H9 (cell line): ENCODE data around the gene TMEM269. TPM values are rescaled to one million over a fixed set of nuclear protein-coding genes. Genes with fewer than 3 reads are reported as not detected.

Experiments
- DNase-seq: peaks from one replicate; pipeline ENCODE4 v3.0.0-alpha.2; 2017
- H2AFZ ChIP-seq: one replicate; pipeline ENCODE4 v1.6.1; 2013; ENCODE audit warnings: mild to moderate bottlenecking, low read length, control low read depth, moderate library complexity
- H2AK5ac ChIP-seq: 2 replicates; pipeline ENCODE4 v1.6.1; 2013; ENCODE audit warnings: low read length, control low read depth, mixed read lengths; ENCODE audit not compliant: insufficient read length
- H2BK120ac ChIP-seq: one replicate; pipeline ENCODE4 v1.6.1; 2013; ENCODE audit warnings: low read depth, mild to moderate bottlenecking, low read length, control low read depth, inconsistent platforms; ENCODE audit not compliant: poor library complexity, severe bottlenecking
- H2BK12ac ChIP-seq: 2 replicates; pipeline ENCODE4 v1.6.1; 2013; ENCODE audit warnings: low read length, control low read depth, mixed read lengths, low read depth; ENCODE audit not compliant: insufficient read length
- H2BK15ac ChIP-seq: 2 replicates; pipeline ENCODE4 v1.6.1; 2013; ENCODE audit warnings: low read depth, low read length, control low read depth
- H2BK20ac ChIP-seq: one replicate; pipeline ENCODE4 v1.6.1; 2013; ENCODE audit warnings: low read depth, mild to moderate bottlenecking, low read length, control low read depth, inconsistent platforms; ENCODE audit not compliant: poor library complexity, severe bottlenecking
- H2BK5ac ChIP-seq: 2 replicates; pipeline ENCODE4 v1.6.1; 2013; ENCODE audit warnings: low read length, control low read depth, mixed read lengths; ENCODE audit not compliant: insufficient read length
- H3K14ac ChIP-seq: 2 replicates; pipeline ENCODE4 v1.6.1; 2013; ENCODE audit warnings: low read length, control low read depth; ENCODE audit not compliant: insufficient read depth
- H3K18ac ChIP-seq: 2 replicates; pipeline ENCODE4 v1.6.1; 2013; ENCODE audit warnings: low read depth, mild to moderate bottlenecking, mixed read lengths, low read length, control low read depth; ENCODE audit not compliant: insufficient read length
- H3K23ac ChIP-seq: 2 replicates; pipeline ENCODE4 v1.6.1; 2013; ENCODE audit warnings: low read length, control low read depth, mixed read lengths, low read depth; ENCODE audit not compliant: insufficient read length
- H3K23me2 ChIP-seq: 2 replicates; pipeline ENCODE4 v1.6.1; 2013; ENCODE audit warnings: low read depth, mild to moderate bottlenecking, mixed read lengths, low read length, control low read depth; ENCODE audit not compliant: insufficient read length, poor library complexity, severe bottlenecking
- H3K27ac ChIP-seq: 2 replicates; pipeline ENCODE4 v1.5.1; 2013; ENCODE audit warnings: low read length, control low read depth, mixed read lengths, low read depth; ENCODE audit not compliant: insufficient read length
- H3K27me3 ChIP-seq: 2 replicates; pipeline ENCODE4 v1.6.1; 2013; ENCODE audit warnings: low read length, control low read depth, inconsistent platforms; ENCODE audit not compliant: insufficient read depth
- H3K4ac ChIP-seq: 2 replicates; pipeline ENCODE4 v1.6.1; 2013; ENCODE audit warnings: low read depth, mild to moderate bottlenecking, control low read depth, inconsistent platforms, low read length, moderate library complexity
- H3K4me1 ChIP-seq: 2 replicates; pipeline ENCODE4 v1.6.1; 2013; ENCODE audit warnings: low read length, control low read depth, inconsistent platforms; ENCODE audit not compliant: insufficient read depth
- H3K4me2 ChIP-seq: 2 replicates; pipeline ENCODE4 v1.6.1; 2013; ENCODE audit warnings: low read length, control low read depth, mixed read lengths; ENCODE audit not compliant: insufficient read length, insufficient read depth
- H3K56ac ChIP-seq: 2 replicates; pipeline ENCODE4 v1.6.1; 2013; ENCODE audit warnings: low read depth, mild to moderate bottlenecking, mixed read lengths, low read length, control low read depth; ENCODE audit not compliant: insufficient read length
- H3K79me1 ChIP-seq: 2 replicates; pipeline ENCODE4 v1.6.1; 2013; ENCODE audit warnings: low read depth, mild to moderate bottlenecking, moderate library complexity, low read length, control low read depth, inconsistent platforms; ENCODE audit not compliant: insufficient read depth, poor library complexity, severe bottlenecking
- H3K79me2 ChIP-seq: 2 replicates; pipeline ENCODE4 v1.6.1; 2013; ENCODE audit warnings: low read length, control low read depth, inconsistent platforms; ENCODE audit not compliant: insufficient read depth
- H3K9ac ChIP-seq: 2 replicates; pipeline ENCODE4 v1.6.1; 2013; ENCODE audit warnings: low read length, control low read depth, mixed read lengths; ENCODE audit not compliant: insufficient read length; ENCODE audit errors: extremely low read depth
- H3K9me3 ChIP-seq: one replicate; pipeline ENCODE4 v1.6.1; 2013; ENCODE audit warnings: low read depth, low read length, inconsistent platforms; ENCODE audit not compliant: control insufficient read depth
- H3T11ph ChIP-seq: one replicate; pipeline ENCODE4 v1.6.1; 2013; ENCODE audit warnings: mild to moderate bottlenecking, low read length, control low read depth, inconsistent platforms
- H4K20me1 ChIP-seq: one replicate; pipeline ENCODE4 v1.6.1; 2013; ENCODE audit not compliant: control insufficient read depth, insufficient read length, insufficient read depth
- H4K5ac ChIP-seq: 2 replicates; pipeline ENCODE4 v1.6.1; 2013; ENCODE audit warnings: low read depth, mild to moderate bottlenecking, mixed read lengths, low read length, control low read depth; ENCODE audit not compliant: insufficient read length
- H4K8ac ChIP-seq: replicated peaks from 2 replicates; pipeline ENCODE4 v1.6.1; 2013; ENCODE audit warnings: low read length, control low read depth, mixed read lengths, low read depth; ENCODE audit not compliant: insufficient read length
- H4K91ac ChIP-seq: 2 replicates; pipeline ENCODE4 v1.6.1; 2013; ENCODE audit warnings: low read depth, mild to moderate bottlenecking, moderate library complexity, mixed read lengths, low read length, control low read depth; ENCODE audit not compliant: insufficient read length
- H3K27ac Mint-ChIP-seq, 3 experiments: 2 replicates in 2 of 3; 3 replicates in 1 of 3; pipeline ENCODE4 v1.8.0; 2020 to 2021; ENCODE audit warnings: mixed read lengths in 3 of 3, mild to moderate bottlenecking in 1 of 3, moderate library complexity in 1 of 3
- H3K27me3 Mint-ChIP-seq: 2 replicates; pipeline ENCODE4 v1.8.0; 2021; ENCODE audit warnings: low read depth, mild to moderate bottlenecking, moderate library complexity, mixed read lengths
- H3K36me3 Mint-ChIP-seq, 3 experiments: 2 replicates in 2 of 3; 3 replicates in 1 of 3; pipeline ENCODE4 v1.8.0; 2020 to 2021; ENCODE audit warnings: low read depth in 3 of 3, mixed read lengths in 3 of 3; ENCODE audit not compliant: insufficient read depth in 1 of 3
- H3K4me1 Mint-ChIP-seq, 2 experiments: 2 replicates each; pipeline ENCODE4 v1.8.0; 2020; ENCODE audit warnings: mixed read lengths in 2 of 2
- H3K4me3 Mint-ChIP-seq, 2 experiments: 2 replicates in 1 of 2; 3 replicates in 1 of 2; pipeline ENCODE4 v1.8.0; 2020 to 2021; ENCODE audit warnings: mild to moderate bottlenecking in 2 of 2, mixed read lengths in 2 of 2, moderate library complexity in 1 of 2
- H3K9me3 Mint-ChIP-seq, 2 experiments: 2 replicates in 1 of 2; 3 replicates in 1 of 2; pipeline ENCODE4 v1.8.0; 2020; ENCODE audit warnings: mild to moderate bottlenecking in 2 of 2, mixed read lengths in 2 of 2, moderate library complexity in 1 of 2
- WGBS: extraction: QIAGEN DNeasy Blood & Tissue Kit; methylation state at CpG from one replicate; pipeline ENCODE4 v1.1.7; 2013; ENCODE audit warnings: missing lambda C conversion rate, low lambda C conversion rate, mixed read lengths; ENCODE audit not compliant: insufficient read length; ENCODE audit errors: extremely low coverage; 5-methylcytosine and 5-hydroxymethylcytosine counted together
- total RNA-seq: library from RNA; stranded (reverse); gene quantifications from 2 replicates; pipeline ENCODE4 v1.2.1, GENCODE V29; 2021
- TF ChIP-seq, protein P1 (sequence below): fragments of 200-600 bp; sonication (generic); conservative IDR thresholded peaks from 3 replicates; pipeline ENCODE4 v1.8.0; 2021; ENCODE audit warnings: antibody characterized with exemption, mild to moderate bottlenecking

Gene TMEM269
- total RNA-seq, 1 experiment from 2014 or later: 0.17 TPM

DNA sequence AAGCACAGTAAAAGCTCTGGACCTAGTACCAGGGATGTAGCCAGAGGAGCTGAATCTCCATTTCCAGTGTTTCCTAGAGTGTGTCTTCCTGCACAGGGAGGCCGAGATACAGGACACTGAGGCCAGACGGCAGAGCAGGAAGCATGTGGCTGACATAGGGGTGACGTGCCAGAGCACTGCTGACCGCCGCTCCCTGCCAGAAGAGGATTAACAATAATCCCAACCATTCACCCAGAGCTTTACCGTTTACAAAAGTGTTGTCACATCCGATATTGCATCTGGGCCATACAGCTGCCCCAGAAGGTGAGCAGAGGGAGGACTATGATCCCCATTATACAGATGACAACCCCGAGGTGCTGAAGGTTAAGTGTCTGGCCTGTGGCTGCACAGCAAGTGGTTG is 38.9 kb upstream of the TMEM269 start:
- TF ChIP-seq, protein P1, sequence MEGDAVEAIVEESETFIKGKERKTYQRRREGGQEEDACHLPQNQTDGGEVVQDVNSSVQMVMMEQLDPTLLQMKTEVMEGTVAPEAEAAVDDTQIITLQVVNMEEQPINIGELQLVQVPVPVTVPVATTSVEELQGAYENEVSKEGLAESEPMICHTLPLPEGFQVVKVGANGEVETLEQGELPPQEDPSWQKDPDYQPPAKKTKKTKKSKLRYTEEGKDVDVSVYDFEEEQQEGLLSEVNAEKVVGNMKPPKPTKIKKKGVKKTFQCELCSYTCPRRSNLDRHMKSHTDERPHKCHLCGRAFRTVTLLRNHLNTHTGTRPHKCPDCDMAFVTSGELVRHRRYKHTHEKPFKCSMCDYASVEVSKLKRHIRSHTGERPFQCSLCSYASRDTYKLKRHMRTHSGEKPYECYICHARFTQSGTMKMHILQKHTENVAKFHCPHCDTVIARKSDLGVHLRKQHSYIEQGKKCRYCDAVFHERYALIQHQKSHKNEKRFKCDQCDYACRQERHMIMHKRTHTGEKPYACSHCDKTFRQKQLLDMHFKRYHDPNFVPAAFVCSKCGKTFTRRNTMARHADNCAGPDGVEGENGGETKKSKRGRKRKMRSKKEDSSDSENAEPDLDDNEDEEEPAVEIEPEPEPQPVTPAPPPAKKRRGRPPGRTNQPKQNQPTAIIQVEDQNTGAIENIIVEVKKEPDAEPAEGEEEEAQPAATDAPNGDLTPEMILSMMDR: no peak
- Histone ChIP-seq H3K14ac (no peak overlapping the region), H3K56ac (no peak overlapping the region), H3K27ac (no peak overlapping the region), H2BK15ac (no peak overlapping the region), H4K91ac (no peak overlapping the region), H3K79me2 (no peaks in the 10 kb centered on the region), H3K79me1 (no peaks in the 10 kb centered on the region), H4K20me1 (no peaks in the 10 kb centered on the region), H3K18ac (no peak overlapping the region), H2BK5ac (no peak overlapping the region), H2BK12ac (no peak overlapping the region), H2BK120ac (no peak overlapping the region), H3K9ac (no peak overlapping the region), H3K27me3 (no peaks in the 10 kb centered on the region), H2BK20ac (no peak overlapping the region), H4K8ac (no peak overlapping the region), H3K23ac (no peak overlapping the region), H2AFZ (no peak overlapping the region), H2AK5ac (no peak overlapping the region), H3K4me2 (no peak overlapping the region), H4K5ac (no peak overlapping the region), H3K4me1 (no peaks in the 10 kb centered on the region; the same call in 1 of the 2 replicates), H3K9me3 (no peaks in the 10 kb centered on the region), H3K4ac (no peak overlapping the region), H3K23me2 (no peaks in the 10 kb centered on the region), H3T11ph (no peak overlapping the region)
- no CpG with 5 or more reads among the region's 8 CpGs for WGBS
- peaks cover 5 to 6% of the 10 kb centered on the region in 2 experiments; a peak in 3 of 5 replicates for H3K9me3 Mint-ChIP-seq
- H3K4me3 Mint-ChIP-seq: no peak overlapping the region
- peaks cover 23 to 44% (median 42%) of the 10 kb centered on the region in 3 experiments for H3K36me3 Mint-ChIP-seq
- H3K27me3 Mint-ChIP-seq: no peaks in the 10 kb centered on the region; the same call in 1 of the 2 replicates
- no peak overlapping the region; a peak in 1 of 7 replicates for H3K27ac Mint-ChIP-seq
- peaks cover 26% of the 10 kb centered on the region in 2 experiments for H3K4me1 Mint-ChIP-seq
- no peak for DNase-seq
